HG02623 (cell line): Measurements from ENCODE around the gene SLC25A53.
A peak's percentile ranks its signal among the peaks of the same experiment; 100 is the strongest.
"Not testable (repeated sequence)": the region's sequence is repeated elsewhere in the genome, so short reads cannot be mapped to it uniquely, and the experiment has no call there.

Source experiments
- ATAC-seq: cut with Tn5 transposase; IDR thresholded peaks from one replicate; pipeline ENCODE4 v1.9.1; 2021; ENCODE audit warnings: moderate library complexity; ENCODE audit not compliant: unreplicated experiment

SLC25A53 gene

DNA sequence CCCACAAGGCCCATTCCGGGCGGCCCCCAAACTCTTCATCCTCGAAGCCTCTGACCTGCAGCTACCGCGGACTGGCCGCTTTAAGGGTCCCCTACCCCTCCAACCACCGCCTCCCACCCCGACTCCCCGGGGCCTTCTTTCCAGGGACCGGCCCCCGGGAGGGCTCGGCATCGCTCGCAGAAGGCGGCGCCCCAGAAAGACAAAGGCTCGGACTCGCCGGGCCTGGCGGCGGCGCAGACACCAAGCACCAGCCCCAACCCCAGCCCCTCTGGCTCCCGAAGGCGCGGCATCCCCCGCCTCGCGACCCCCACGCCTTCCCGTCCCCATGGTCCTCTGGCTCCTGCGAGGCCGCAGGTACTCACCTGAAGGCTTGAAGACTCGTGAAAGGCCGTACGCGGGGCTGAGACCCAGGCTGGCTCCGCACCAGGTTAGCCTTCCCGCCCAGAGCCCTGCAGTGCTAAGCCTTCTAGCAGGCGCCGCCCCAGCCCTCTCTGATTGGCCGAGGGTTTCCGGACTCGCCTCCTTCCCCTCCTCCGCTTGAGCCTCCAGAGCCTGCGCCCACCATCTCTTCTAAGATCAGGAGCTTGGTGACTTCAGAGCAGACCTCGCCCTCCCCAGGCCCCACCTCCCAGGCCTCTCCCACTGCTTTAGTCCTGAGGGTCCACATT is 80.9 kb downstream of the SLC25A53 start, which contains the start of gene TMSB15C:
TSS of gene TMSB15C (minus strand) at position 459 of the 668 bp plus-strand sequence.
- peak; percentile 98 for ATAC-seq

DNA sequence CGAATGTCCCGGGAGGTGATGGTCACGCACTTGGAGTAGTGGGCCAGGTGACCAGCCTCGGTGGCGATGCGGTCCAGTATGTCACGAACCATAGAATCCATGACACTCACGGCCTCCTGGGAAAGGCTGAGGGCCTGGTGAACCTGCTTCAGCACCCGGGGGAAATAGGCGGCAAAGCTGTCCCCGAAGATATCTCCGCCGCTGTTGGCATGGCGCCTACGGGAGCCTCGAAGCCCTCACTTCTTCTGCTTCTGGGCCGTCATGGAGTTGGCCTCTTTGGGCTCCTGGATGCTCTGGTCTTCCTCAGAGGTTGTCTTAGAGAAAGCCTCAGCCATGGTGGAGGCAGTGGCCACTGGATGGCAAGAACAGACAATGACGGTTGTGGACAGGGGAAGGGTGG is 94.2 kb downstream of the SLC25A53 start:
- ATAC-seq, result not testable (repeated sequence)

DNA sequence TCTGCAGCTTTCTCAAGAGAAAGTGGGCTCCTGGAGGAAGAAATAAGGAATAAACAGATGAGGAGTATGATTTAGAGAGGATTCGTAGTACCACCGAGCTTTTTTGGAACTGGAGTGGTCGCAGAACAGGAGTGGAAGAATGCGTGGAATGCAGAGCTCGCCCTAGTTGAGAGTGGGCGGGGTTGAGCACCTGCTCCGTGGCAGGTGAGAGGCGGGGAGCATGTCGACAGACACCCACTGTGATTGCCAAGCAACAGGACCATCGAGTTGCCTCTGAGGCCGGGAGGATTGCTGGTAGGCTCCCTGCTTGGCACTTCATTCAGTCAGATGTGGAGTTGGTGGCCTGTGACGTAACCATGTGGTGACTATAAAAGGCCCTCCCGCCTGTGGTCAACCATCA is 101.9 kb downstream of the SLC25A53 start:
- ATAC-seq, result not testable (repeated sequence)
